Measurements from ENCODE around the gene SCAMP1.
"Not testable (repeated sequence)": the region's sequence is repeated elsewhere in the genome, so short reads cannot be mapped to it uniquely, and the experiment has no call there.

Gene SCAMP1

GRCh38 chr5:78335976-78336375 lies 24.4 kb upstream of the SCAMP1 start:
- Histone ChIP-seq H3K9me3 (ENCODE audit: control insufficient read depth, insufficient read depth, low read length) (no peaks in the 10 kb centered on the region), H3K36me3 (ENCODE audit: control insufficient read depth, insufficient read depth, low read length) (no peaks in the 10 kb centered on the region), H3K27ac (ENCODE audit: low read depth, low read length) (no peak overlapping the region), H3K4me1 (ENCODE audit: control insufficient read depth, insufficient read depth, low read length) (peaks cover under 1% of the 10 kb centered on the region; the same call in 1 of the 2 replicates), H3K9ac (ENCODE audit: low read depth, low read length) (no peak overlapping the region), H3K27me3 (ENCODE audit: control insufficient read depth, insufficient read depth, low read length) (peaks cover 25% of the 10 kb centered on the region), H3K4me3 (ENCODE audit: low read depth, low read length) (no peak overlapping the region)

GRCh38 chr5:78336698-78337097 lies 23.7 kb upstream of the SCAMP1 start:
- Histone ChIP-seq H3K27me3 (ENCODE audit: control insufficient read depth, insufficient read depth, low read length) (peaks cover 30% of the 10 kb centered on the region), H3K9me3 (ENCODE audit: control insufficient read depth, insufficient read depth, low read length) (no peaks in the 10 kb centered on the region), H3K27ac (ENCODE audit: low read depth, low read length) (no peak overlapping the region), H3K9ac (ENCODE audit: low read depth, low read length) (no peak overlapping the region), H3K36me3 (ENCODE audit: control insufficient read depth, insufficient read depth, low read length) (no peaks in the 10 kb centered on the region), H3K4me3 (ENCODE audit: low read depth, low read length) (no peak overlapping the region), H3K4me1 (ENCODE audit: control insufficient read depth, insufficient read depth, low read length) (peaks cover 5% of the 10 kb centered on the region)

- Histone ChIP-seq H3K36me3 (ENCODE audit: control insufficient read depth, insufficient read depth, low read length) (no peaks in the 10 kb centered on the region), H3K27me3 (ENCODE audit: control insufficient read depth, insufficient read depth, low read length) (peaks cover 57% of the 10 kb centered on the region), H3K9ac (ENCODE audit: low read depth, low read length) (no peak overlapping the region), H3K4me3 (ENCODE audit: low read depth, low read length) (no peak overlapping the region), H3K9me3 (ENCODE audit: control insufficient read depth, insufficient read depth, low read length) (peaks cover 7% of the 10 kb centered on the region; the same call in 1 of the 2 replicates), H3K27ac (ENCODE audit: low read depth, low read length) (no peak overlapping the region), H3K4me1 (ENCODE audit: control insufficient read depth, insufficient read depth, low read length) (peaks cover 9% of the 10 kb centered on the region)
These were observed 20.6 kb upstream of the SCAMP1 start for GRCh38 chr5:78339617-78340436.

GRCh38 chr5:78341440-78341839 lies 19.0 kb upstream of the SCAMP1 start:
- Histone ChIP-seq H3K4me3 (ENCODE audit: low read depth, low read length) (no peak overlapping the region), H3K9ac (ENCODE audit: low read depth, low read length) (no peak overlapping the region), H3K4me1 (ENCODE audit: control insufficient read depth, insufficient read depth, low read length) (peaks cover 14% of the 10 kb centered on the region), H3K27ac (ENCODE audit: low read depth, low read length) (peak overlapping the region; percentile 36), H3K27me3 (ENCODE audit: control insufficient read depth, insufficient read depth, low read length) (peaks cover 67% of the 10 kb centered on the region), H3K9me3 (ENCODE audit: control insufficient read depth, insufficient read depth, low read length) (peaks cover 7% of the 10 kb centered on the region; the same call in 1 of the 2 replicates), H3K36me3 (ENCODE audit: control insufficient read depth, insufficient read depth, low read length) (no peaks in the 10 kb centered on the region)

- peaks cover 7% of the 10 kb centered on the region; the same call in 1 of the 2 replicates for H3K9me3 ChIP-seq (ENCODE audit: control insufficient read depth, insufficient read depth, low read length)
- H3K36me3 ChIP-seq (ENCODE audit: control insufficient read depth, insufficient read depth, low read length) = no peaks in the 10 kb centered on the region
- H3K9ac ChIP-seq (ENCODE audit: low read depth, low read length) = no peak overlapping the region
- H3K4me3 ChIP-seq (ENCODE audit: low read depth, low read length) = no peak overlapping the region
- peaks cover 14% of the 10 kb centered on the region for H3K4me1 ChIP-seq (ENCODE audit: control insufficient read depth, insufficient read depth, low read length)
- H3K27ac ChIP-seq (ENCODE audit: low read depth, low read length) = no peak overlapping the region
- H3K27me3 ChIP-seq (ENCODE audit: control insufficient read depth, insufficient read depth, low read length) = peaks cover 47% of the 10 kb centered on the region
These were observed 14.9 kb upstream of the SCAMP1 start for GRCh38 chr5:78345485-78345884.

GRCh38 chr5:78353520-78353919 lies 6.9 kb upstream of the SCAMP1 start:
- H3K36me3 ChIP-seq (ENCODE audit: control insufficient read depth, insufficient read depth, low read length) = no peaks in the 10 kb centered on the region

GRCh38 chr5:78354066-78354670 lies 6.2 kb upstream of the SCAMP1 start:
- H3K36me3 ChIP-seq (ENCODE audit: control insufficient read depth, insufficient read depth, low read length) = no peaks in the 10 kb centered on the region
- H3K4me3 ChIP-seq (ENCODE audit: low read depth, low read length) = no peak overlapping the region
- no peak overlapping the region for H3K9ac ChIP-seq (ENCODE audit: low read depth, low read length)
- H3K9me3 ChIP-seq (ENCODE audit: control insufficient read depth, insufficient read depth, low read length) = no peaks in the 10 kb centered on the region
- no peaks in the 10 kb centered on the region for H3K4me1 ChIP-seq (ENCODE audit: control insufficient read depth, insufficient read depth, low read length)
- H3K27me3 ChIP-seq (ENCODE audit: control insufficient read depth, insufficient read depth, low read length) = no peaks in the 10 kb centered on the region
- H3K27ac ChIP-seq (ENCODE audit: low read depth, low read length) = no peak overlapping the region

More at GRCh38 chr5:78353520-78353919, 6.9 kb upstream of the SCAMP1 start:
- Histone ChIP-seq H3K27me3 (ENCODE audit: control insufficient read depth, insufficient read depth, low read length) (no peaks in the 10 kb centered on the region), H3K9me3 (ENCODE audit: control insufficient read depth, insufficient read depth, low read length) (no peaks in the 10 kb centered on the region), H3K4me1 (ENCODE audit: control insufficient read depth, insufficient read depth, low read length) (no peaks in the 10 kb centered on the region), H3K27ac (ENCODE audit: low read depth, low read length) (no peak overlapping the region), H3K9ac (ENCODE audit: low read depth, low read length) (no peak overlapping the region), H3K4me3 (ENCODE audit: low read depth, low read length) (no peak overlapping the region)

- Histone ChIP-seq H3K36me3 (ENCODE audit: control insufficient read depth, insufficient read depth, low read length) (no peaks in the 10 kb centered on the region), H3K9ac (ENCODE audit: low read depth, low read length) (no peak overlapping the region), H3K4me1 (ENCODE audit: control insufficient read depth, insufficient read depth, low read length) (no peaks in the 10 kb centered on the region), H3K9me3 (ENCODE audit: control insufficient read depth, insufficient read depth, low read length) (no peaks in the 10 kb centered on the region), H3K27ac (ENCODE audit: low read depth, low read length) (no peak overlapping the region), H3K4me3 (ENCODE audit: low read depth, low read length) (no peak overlapping the region), H3K27me3 (ENCODE audit: control insufficient read depth, insufficient read depth, low read length) (no peaks in the 10 kb centered on the region)
These were observed 4.9 kb upstream of the SCAMP1 start for GRCh38 chr5:78355561-78355960.

GRCh38 chr5:78359455-78359830 lies 974 bp upstream of the SCAMP1 start:
- Histone ChIP-seq H3K27ac (ENCODE audit: low read depth, low read length) (peak overlapping the region; percentile 98), H3K4me3 (ENCODE audit: low read depth, low read length) (peak overlapping the region; percentile 83)
- H3K4me1 ChIP-seq (ENCODE audit: control insufficient read depth, insufficient read depth, low read length); H3K9ac ChIP-seq (ENCODE audit: low read depth, low read length); H3K36me3 ChIP-seq (ENCODE audit: control insufficient read depth, insufficient read depth, low read length); H3K27me3 ChIP-seq (ENCODE audit: control insufficient read depth, insufficient read depth, low read length); H3K9me3 ChIP-seq (ENCODE audit: control insufficient read depth, insufficient read depth, low read length): not testable (repeated sequence)

GRCh38 chr5:78360674-78360923 lies 182 bp downstream of the SCAMP1 start:
- Histone ChIP-seq H3K9ac (ENCODE audit: low read depth, low read length) (peak overlapping the region; percentile 87), H3K9me3 (ENCODE audit: control insufficient read depth, insufficient read depth, low read length) (no peaks in the 10 kb centered on the region), H3K27ac (ENCODE audit: low read depth, low read length) (peak overlapping the region; percentile 98), H3K36me3 (ENCODE audit: control insufficient read depth, insufficient read depth, low read length) (no peaks in the 10 kb centered on the region), H3K27me3 (ENCODE audit: control insufficient read depth, insufficient read depth, low read length) (no peaks in the 10 kb centered on the region), H3K4me3 (ENCODE audit: low read depth, low read length) (peak overlapping the region; percentile 83), H3K4me1 (ENCODE audit: control insufficient read depth, insufficient read depth, low read length) (peaks cover 10% of the 10 kb centered on the region; the same call in 1 of the 2 replicates)

- H3K27ac ChIP-seq (ENCODE audit: low read depth, low read length) = peak overlapping the region; percentile 98
These were observed 660 bp downstream of the SCAMP1 start for GRCh38 chr5:78360924-78361630.

More at GRCh38 chr5:78360924-78361630, 660 bp downstream of the SCAMP1 start:
- peak overlapping the region; percentile 87 for H3K9ac ChIP-seq (ENCODE audit: low read depth, low read length)
- no peaks in the 10 kb centered on the region for H3K27me3 ChIP-seq (ENCODE audit: control insufficient read depth, insufficient read depth, low read length)
- H3K36me3 ChIP-seq (ENCODE audit: control insufficient read depth, insufficient read depth, low read length) = no peaks in the 10 kb centered on the region
- peak overlapping the region; percentile 83 for H3K4me3 ChIP-seq (ENCODE audit: low read depth, low read length)
- H3K4me1 ChIP-seq (ENCODE audit: control insufficient read depth, insufficient read depth, low read length) = peaks cover 10% of the 10 kb centered on the region; the same call in 1 of the 2 replicates
- no peaks in the 10 kb centered on the region for H3K9me3 ChIP-seq (ENCODE audit: control insufficient read depth, insufficient read depth, low read length)
